ENCODE measurements around the gene CCDC73.

CCDC73 gene

GRCh38 chr11:32821917-32822560, 27.6 kb upstream of the CCDC73 start:
- no peaks in the 10 kb centered on the region for H3K9me3 ChIP-seq (ENCODE audit: insufficient read depth, low read length)
- H3K27me3 ChIP-seq (ENCODE audit: insufficient read depth, insufficient read length) = no peaks in the 10 kb centered on the region
- H3K36me3 ChIP-seq (ENCODE audit: insufficient read depth, insufficient read length, low read length) = no peaks in the 10 kb centered on the region
- no peak overlapping the region for H3K9ac ChIP-seq (ENCODE audit: insufficient read length, low read depth)
- TF ChIP-seq SUZ12 (IDR thresholded peaks at IDR 0.05; ENCODE audit: extremely low read depth, insufficient read depth, insufficient read length) (no peak), ZNF274 (IDR thresholded peaks at IDR 0.05; ENCODE audit: low read depth, low read length) (no peak), YY1 (IDR thresholded peaks at IDR 0.05; ENCODE audit: insufficient read depth, insufficient read length) (no peak)
- H3K4me1 ChIP-seq (ENCODE audit: insufficient read depth, insufficient read length) = no peaks in the 10 kb centered on the region
- no peak for DNase-seq (ENCODE audit: low read depth, low spot score)
- no peak overlapping the region for H3K4me3 ChIP-seq (ENCODE audit: insufficient read length, low read depth)

GRCh38 chr11:32821517-32821916, 27.1 kb upstream of the CCDC73 start:
- H3K9me3 ChIP-seq (ENCODE audit: insufficient read depth, low read length) = no peaks in the 10 kb centered on the region
- no peak for DNase-seq (ENCODE audit: low read depth, low spot score)
- no peaks in the 10 kb centered on the region for H3K4me1 ChIP-seq (ENCODE audit: insufficient read depth, insufficient read length)
- TF ChIP-seq ZNF274 (IDR thresholded peaks at IDR 0.05; ENCODE audit: low read depth, low read length) = no peak
- no peak for TF ChIP-seq YY1 (IDR thresholded peaks at IDR 0.05; ENCODE audit: insufficient read depth, insufficient read length)
- no peak for TF ChIP-seq SUZ12 (IDR thresholded peaks at IDR 0.05; ENCODE audit: extremely low read depth, insufficient read depth, insufficient read length)
- H3K27me3 ChIP-seq (ENCODE audit: insufficient read depth, insufficient read length) = no peaks in the 10 kb centered on the region
- no peak overlapping the region for H3K9ac ChIP-seq (ENCODE audit: insufficient read length, low read depth)
- H3K36me3 ChIP-seq (ENCODE audit: insufficient read depth, insufficient read length, low read length) = no peaks in the 10 kb centered on the region
- H3K4me3 ChIP-seq (ENCODE audit: insufficient read length, low read depth) = no peak overlapping the region

GRCh38 chr11:32820497-32820896, 26.0 kb upstream of the CCDC73 start:
- no peaks in the 10 kb centered on the region for H3K36me3 ChIP-seq (ENCODE audit: insufficient read depth, insufficient read length, low read length)
- no peak overlapping the region for H3K9ac ChIP-seq (ENCODE audit: insufficient read length, low read depth)
- no peak for DNase-seq (ENCODE audit: low read depth, low spot score)
- no peaks in the 10 kb centered on the region for H3K27me3 ChIP-seq (ENCODE audit: insufficient read depth, insufficient read length)
- no peaks in the 10 kb centered on the region for H3K4me1 ChIP-seq (ENCODE audit: insufficient read depth, insufficient read length)
- no peak overlapping the region for H3K4me3 ChIP-seq (ENCODE audit: insufficient read length, low read depth)
- no peaks in the 10 kb centered on the region for H3K9me3 ChIP-seq (ENCODE audit: insufficient read depth, low read length)
- TF ChIP-seq ZNF274 (IDR thresholded peaks at IDR 0.05; ENCODE audit: low read depth, low read length) (no peak), YY1 (IDR thresholded peaks at IDR 0.05; ENCODE audit: insufficient read depth, insufficient read length) (no peak), SUZ12 (IDR thresholded peaks at IDR 0.05; ENCODE audit: extremely low read depth, insufficient read depth, insufficient read length) (no peak)

GRCh38 chr11:32819187-32819586, 24.7 kb upstream of the CCDC73 start:
- no peak overlapping the region for H3K9ac ChIP-seq (ENCODE audit: insufficient read length, low read depth)
- TF ChIP-seq SUZ12 (IDR thresholded peaks at IDR 0.05; ENCODE audit: extremely low read depth, insufficient read depth, insufficient read length) (no peak), YY1 (IDR thresholded peaks at IDR 0.05; ENCODE audit: insufficient read depth, insufficient read length) (no peak), ZNF274 (IDR thresholded peaks at IDR 0.05; ENCODE audit: low read depth, low read length) (no peak)
- no peak for DNase-seq (ENCODE audit: low read depth, low spot score)
- no peaks in the 10 kb centered on the region for H3K36me3 ChIP-seq (ENCODE audit: insufficient read depth, insufficient read length, low read length)
- no peaks in the 10 kb centered on the region for H3K27me3 ChIP-seq (ENCODE audit: insufficient read depth, insufficient read length)
- no peaks in the 10 kb centered on the region for H3K9me3 ChIP-seq (ENCODE audit: insufficient read depth, low read length)
- H3K4me3 ChIP-seq (ENCODE audit: insufficient read length, low read depth) = no peak overlapping the region
- H3K4me1 ChIP-seq (ENCODE audit: insufficient read depth, insufficient read length) = no peaks in the 10 kb centered on the region

GRCh38 chr11:32817852-32818183, 23.4 kb upstream of the CCDC73 start:
- no peaks in the 10 kb centered on the region for H3K27me3 ChIP-seq (ENCODE audit: insufficient read depth, insufficient read length)
- H3K4me3 ChIP-seq (ENCODE audit: insufficient read length, low read depth) = no peak overlapping the region
- TF ChIP-seq YY1 (IDR thresholded peaks at IDR 0.05; ENCODE audit: insufficient read depth, insufficient read length) (no peak), SUZ12 (IDR thresholded peaks at IDR 0.05; ENCODE audit: extremely low read depth, insufficient read depth, insufficient read length) (no peak), ZNF274 (IDR thresholded peaks at IDR 0.05; ENCODE audit: low read depth, low read length) (no peak)
- no peak overlapping the region for H3K9ac ChIP-seq (ENCODE audit: insufficient read length, low read depth)
- H3K4me1 ChIP-seq (ENCODE audit: insufficient read depth, insufficient read length) = no peaks in the 10 kb centered on the region
- H3K36me3 ChIP-seq (ENCODE audit: insufficient read depth, insufficient read length, low read length) = no peaks in the 10 kb centered on the region
- no peaks in the 10 kb centered on the region for H3K9me3 ChIP-seq (ENCODE audit: insufficient read depth, low read length)
- no peak for DNase-seq (ENCODE audit: low read depth, low spot score)

- DNase-seq (ENCODE audit: low read depth, low spot score) = no peak
- TF ChIP-seq SUZ12 (IDR thresholded peaks at IDR 0.05; ENCODE audit: extremely low read depth, insufficient read depth, insufficient read length) (no peak), ZNF274 (IDR thresholded peaks at IDR 0.05; ENCODE audit: low read depth, low read length) (no peak), YY1 (IDR thresholded peaks at IDR 0.05; ENCODE audit: insufficient read depth, insufficient read length) (no peak)
- Histone ChIP-seq H3K9ac (ENCODE audit: insufficient read length, low read depth) (no peak overlapping the region), H3K4me1 (ENCODE audit: insufficient read depth, insufficient read length) (no peaks in the 10 kb centered on the region), H3K27me3 (ENCODE audit: insufficient read depth, insufficient read length) (no peaks in the 10 kb centered on the region), H3K36me3 (ENCODE audit: insufficient read depth, insufficient read length, low read length) (no peaks in the 10 kb centered on the region), H3K9me3 (ENCODE audit: insufficient read depth, low read length) (no peaks in the 10 kb centered on the region), H3K4me3 (ENCODE audit: insufficient read length, low read depth) (no peak overlapping the region)
Observed at GRCh38 chr11:32817181-32817851, 22.9 kb upstream of the CCDC73 start.

- no peak overlapping the region for H3K4me3 ChIP-seq (ENCODE audit: insufficient read length, low read depth)
- H3K27me3 ChIP-seq (ENCODE audit: insufficient read depth, insufficient read length) = no peaks in the 10 kb centered on the region
- no peaks in the 10 kb centered on the region for H3K36me3 ChIP-seq (ENCODE audit: insufficient read depth, insufficient read length, low read length)
- H3K9ac ChIP-seq (ENCODE audit: insufficient read length, low read depth) = no peak overlapping the region
- no peaks in the 10 kb centered on the region for H3K9me3 ChIP-seq (ENCODE audit: insufficient read depth, low read length)
- H3K4me1 ChIP-seq (ENCODE audit: insufficient read depth, insufficient read length) = no peaks in the 10 kb centered on the region
- DNase-seq (ENCODE audit: low read depth, low spot score) = peak; percentile 57
- TF ChIP-seq ZNF274 (IDR thresholded peaks at IDR 0.05; ENCODE audit: low read depth, low read length) = no peak
- TF ChIP-seq SUZ12 (IDR thresholded peaks at IDR 0.05; ENCODE audit: extremely low read depth, insufficient read depth, insufficient read length) = no peak
- TF ChIP-seq YY1 (IDR thresholded peaks at IDR 0.05; ENCODE audit: insufficient read depth, insufficient read length) = no peak
Observed at GRCh38 chr11:32809313-32809712, 14.9 kb upstream of the CCDC73 start.
